ENCODE data around the gene DCAF15. TPM values are rescaled to one million over a fixed set of nuclear protein-coding genes. Genes with fewer than 3 reads are reported as not detected.

Gene DCAF15
- total RNA-seq, 1 donor from 2014 or later: 23.7 TPM

DNA sequence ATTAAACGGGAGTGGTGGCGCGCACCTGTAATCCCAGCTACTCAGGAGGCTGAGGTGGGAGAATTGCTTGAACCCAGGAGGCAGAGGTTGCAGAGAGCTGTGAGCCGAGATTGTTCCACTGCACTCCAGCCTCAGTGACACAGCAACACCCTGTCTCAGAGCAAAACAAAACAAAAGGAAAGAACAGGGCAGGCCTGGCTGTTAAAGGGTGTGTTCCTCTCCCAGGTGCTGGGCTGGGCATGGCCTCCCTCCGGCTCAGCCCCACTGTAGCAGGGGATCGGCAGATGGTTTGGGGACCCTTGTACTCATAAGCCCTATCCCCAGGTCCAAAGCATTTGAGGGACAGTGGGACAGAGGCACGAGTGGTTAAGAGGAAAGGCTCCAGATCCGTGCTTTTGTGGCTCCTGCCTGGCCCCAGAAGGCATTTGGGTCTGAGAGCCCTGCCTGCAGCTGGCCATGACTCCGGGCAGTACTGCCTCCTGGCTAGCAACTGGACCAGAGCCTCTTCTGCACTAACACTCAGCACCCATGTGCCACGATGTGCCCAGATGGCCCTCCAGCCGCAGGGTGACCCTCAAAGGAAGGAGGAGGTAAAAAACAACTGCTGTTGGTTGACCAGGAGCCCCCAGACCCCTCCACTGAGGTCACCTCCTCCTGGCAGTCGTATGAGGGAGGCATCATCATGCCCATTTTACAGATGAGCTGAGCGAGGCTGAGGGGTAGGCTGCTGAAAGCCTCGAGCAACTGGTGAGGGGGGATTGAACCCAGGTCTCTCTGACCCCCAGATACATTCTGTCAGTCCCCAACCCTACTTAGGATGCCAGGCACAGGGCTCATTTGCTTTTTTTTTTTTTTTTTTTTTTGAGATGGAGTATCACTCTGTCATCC is 43.8 kb downstream of the DCAF15 start:
- no peaks in the 10 kb centered on the region for H3K36me3 ChIP-seq (ENCODE audit: control insufficient read depth, insufficient read depth, low read length)
- TF ChIP-seq, protein P1, sequence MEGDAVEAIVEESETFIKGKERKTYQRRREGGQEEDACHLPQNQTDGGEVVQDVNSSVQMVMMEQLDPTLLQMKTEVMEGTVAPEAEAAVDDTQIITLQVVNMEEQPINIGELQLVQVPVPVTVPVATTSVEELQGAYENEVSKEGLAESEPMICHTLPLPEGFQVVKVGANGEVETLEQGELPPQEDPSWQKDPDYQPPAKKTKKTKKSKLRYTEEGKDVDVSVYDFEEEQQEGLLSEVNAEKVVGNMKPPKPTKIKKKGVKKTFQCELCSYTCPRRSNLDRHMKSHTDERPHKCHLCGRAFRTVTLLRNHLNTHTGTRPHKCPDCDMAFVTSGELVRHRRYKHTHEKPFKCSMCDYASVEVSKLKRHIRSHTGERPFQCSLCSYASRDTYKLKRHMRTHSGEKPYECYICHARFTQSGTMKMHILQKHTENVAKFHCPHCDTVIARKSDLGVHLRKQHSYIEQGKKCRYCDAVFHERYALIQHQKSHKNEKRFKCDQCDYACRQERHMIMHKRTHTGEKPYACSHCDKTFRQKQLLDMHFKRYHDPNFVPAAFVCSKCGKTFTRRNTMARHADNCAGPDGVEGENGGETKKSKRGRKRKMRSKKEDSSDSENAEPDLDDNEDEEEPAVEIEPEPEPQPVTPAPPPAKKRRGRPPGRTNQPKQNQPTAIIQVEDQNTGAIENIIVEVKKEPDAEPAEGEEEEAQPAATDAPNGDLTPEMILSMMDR (IDR thresholded peaks at IDR 0.05; ENCODE audit: insufficient read depth, low read length, poor library complexity, severe bottlenecking): no peak
- no peaks in the 10 kb centered on the region for H3K27me3 ChIP-seq (ENCODE audit: control insufficient read depth, insufficient read depth, low read length)
- no peak for DNase-seq (ENCODE audit: low read depth)
- no peak overlapping the region for H3K4me3 ChIP-seq (ENCODE audit: low read depth, low read length)

DNA sequence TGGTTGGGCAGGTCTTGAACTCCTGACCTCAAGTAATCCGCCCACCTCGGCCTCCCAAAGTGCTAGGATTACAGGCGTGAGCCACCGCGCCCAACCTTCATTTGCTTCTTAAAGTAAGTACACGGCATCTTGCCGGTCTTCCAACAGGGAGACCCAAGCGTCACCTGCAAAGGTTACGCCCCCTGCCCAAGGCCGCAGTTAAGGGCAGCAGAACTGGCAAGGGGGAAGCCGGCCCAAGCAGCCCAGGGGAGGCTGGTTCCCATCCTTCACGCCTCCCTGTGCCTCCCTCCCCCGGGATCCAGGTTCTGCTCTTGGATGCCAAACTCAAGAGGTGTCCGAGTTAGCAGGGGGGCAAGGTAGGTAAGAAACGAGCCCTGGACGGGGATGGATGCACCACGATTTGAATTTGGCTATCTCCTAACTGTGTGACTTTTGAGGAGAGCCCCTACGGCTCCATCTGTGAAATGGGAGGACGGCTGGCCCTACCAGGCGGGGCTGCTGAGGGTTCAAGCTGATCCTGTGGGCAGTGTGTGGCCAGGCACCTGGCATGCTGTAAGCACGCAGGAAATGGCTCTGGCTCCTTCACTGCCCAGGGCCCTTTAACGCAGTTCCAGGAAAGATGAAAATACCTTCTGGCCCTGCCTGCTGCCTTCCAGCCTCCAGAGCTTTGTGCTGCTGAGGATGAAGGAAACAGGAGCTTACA is 44.8 kb downstream of the DCAF15 start:
- TF ChIP-seq, protein P1 (IDR thresholded peaks at IDR 0.05; ENCODE audit: insufficient read depth, low read length, poor library complexity, severe bottlenecking): no peak
- H3K36me3 ChIP-seq (ENCODE audit: control insufficient read depth, insufficient read depth, low read length): no peaks in the 10 kb centered on the region
- no peak overlapping the region for H3K4me3 ChIP-seq (ENCODE audit: low read depth, low read length)
- H3K27me3 ChIP-seq (ENCODE audit: control insufficient read depth, insufficient read depth, low read length): no peaks in the 10 kb centered on the region
- DNase-seq (ENCODE audit: low read depth): no peak

DNA sequence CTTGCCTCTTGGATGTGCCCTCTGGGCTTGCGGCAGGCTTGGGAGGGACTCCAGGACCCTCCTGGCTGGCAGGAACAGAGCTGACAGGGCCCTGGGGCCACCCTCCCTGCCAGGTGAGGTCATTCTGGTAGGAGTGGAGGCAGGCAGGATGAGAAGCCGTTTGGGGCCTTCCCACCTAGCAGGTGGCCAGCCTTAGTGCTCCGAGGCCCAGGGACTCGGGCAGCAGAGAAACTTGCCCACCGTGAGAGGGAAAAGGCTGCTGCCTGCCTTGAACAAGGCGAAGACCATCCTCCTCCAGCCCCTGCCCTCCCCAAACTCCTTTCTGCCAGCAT is 45.3 kb downstream of the DCAF15 start:
- no peak for DNase-seq (ENCODE audit: low read depth)

DNA sequence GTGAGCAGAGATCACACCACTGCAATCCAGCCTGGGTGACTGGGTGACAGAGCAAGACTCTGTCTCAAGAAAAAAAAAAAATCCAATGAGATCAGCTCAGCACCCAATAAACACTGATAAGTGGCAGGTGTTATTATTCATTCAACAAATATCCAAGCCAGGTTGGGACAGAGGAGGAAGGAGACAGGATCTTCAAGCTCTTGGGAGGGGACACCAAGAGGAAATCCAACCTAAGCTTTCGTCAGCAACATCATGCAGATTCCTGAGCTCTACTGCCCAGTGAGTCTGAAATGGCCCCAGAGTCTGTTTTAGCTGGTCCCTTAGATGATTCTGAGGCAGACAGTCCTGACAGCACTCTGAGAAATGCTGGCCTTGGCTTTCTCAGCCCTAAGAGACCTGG is 46.1 kb downstream of the DCAF15 start:
- TF ChIP-seq, protein P1 (IDR thresholded peaks at IDR 0.05; ENCODE audit: insufficient read depth, low read length, poor library complexity, severe bottlenecking): no peak
- DNase-seq (ENCODE audit: low read depth): no peak
- Histone ChIP-seq H3K36me3 (ENCODE audit: control insufficient read depth, insufficient read depth, low read length) (no peaks in the 10 kb centered on the region), H3K27me3 (ENCODE audit: control insufficient read depth, insufficient read depth, low read length) (no peaks in the 10 kb centered on the region), H3K4me3 (ENCODE audit: low read depth, low read length) (no peak overlapping the region)

More for the DNA sequence above, 45.3 kb downstream of the DCAF15 start:
- Histone ChIP-seq H3K4me3 (ENCODE audit: low read depth, low read length) (no peak overlapping the region), H3K36me3 (ENCODE audit: control insufficient read depth, insufficient read depth, low read length) (no peaks in the 10 kb centered on the region), H3K27me3 (ENCODE audit: control insufficient read depth, insufficient read depth, low read length) (no peaks in the 10 kb centered on the region)
- TF ChIP-seq, protein P1 (IDR thresholded peaks at IDR 0.05; ENCODE audit: insufficient read depth, low read length, poor library complexity, severe bottlenecking): no peak

DNA sequence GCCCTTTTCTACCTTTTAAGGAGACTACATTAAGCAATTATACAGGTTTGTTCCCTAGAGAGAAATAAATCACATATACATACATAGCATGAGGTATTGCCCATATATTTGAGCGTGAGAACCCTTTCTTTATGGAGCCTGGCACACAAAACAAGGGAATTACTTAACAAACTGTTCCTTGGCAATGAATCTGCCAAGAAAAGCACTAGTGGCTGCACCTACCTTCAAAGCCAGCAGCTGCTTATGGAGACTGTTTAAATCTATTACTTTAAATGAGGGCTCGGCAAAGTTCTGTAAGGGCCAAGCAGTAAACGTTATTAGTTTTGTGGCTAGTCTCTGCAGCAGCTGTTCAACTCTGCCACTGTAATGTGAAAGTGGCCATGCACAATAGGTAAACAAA is 46.8 kb downstream of the DCAF15 start:
- H3K4me3 ChIP-seq (ENCODE audit: low read depth, low read length): no peak overlapping the region
- H3K27me3 ChIP-seq (ENCODE audit: control insufficient read depth, insufficient read depth, low read length): no peaks in the 10 kb centered on the region
- TF ChIP-seq, protein P1 (IDR thresholded peaks at IDR 0.05; ENCODE audit: insufficient read depth, low read length, poor library complexity, severe bottlenecking): no peak
- no peak for DNase-seq (ENCODE audit: low read depth)
- no peaks in the 10 kb centered on the region for H3K36me3 ChIP-seq (ENCODE audit: control insufficient read depth, insufficient read depth, low read length)
